ENCODE results near the gene ZMYM3. TPM values are rescaled to one million over a fixed set of nuclear protein-coding genes. Genes with fewer than 3 reads are reported as not detected.
A peak's percentile ranks its signal among the peaks of the same experiment; 100 is the strongest.
"Not testable (repeated sequence)": the region's sequence is repeated elsewhere in the genome, so short reads cannot be mapped to it uniquely, and the experiment has no call there.

The ZMYM3 gene
- total RNA-seq, 1 donor from 2014 or later = 32.1 TPM

DNA sequence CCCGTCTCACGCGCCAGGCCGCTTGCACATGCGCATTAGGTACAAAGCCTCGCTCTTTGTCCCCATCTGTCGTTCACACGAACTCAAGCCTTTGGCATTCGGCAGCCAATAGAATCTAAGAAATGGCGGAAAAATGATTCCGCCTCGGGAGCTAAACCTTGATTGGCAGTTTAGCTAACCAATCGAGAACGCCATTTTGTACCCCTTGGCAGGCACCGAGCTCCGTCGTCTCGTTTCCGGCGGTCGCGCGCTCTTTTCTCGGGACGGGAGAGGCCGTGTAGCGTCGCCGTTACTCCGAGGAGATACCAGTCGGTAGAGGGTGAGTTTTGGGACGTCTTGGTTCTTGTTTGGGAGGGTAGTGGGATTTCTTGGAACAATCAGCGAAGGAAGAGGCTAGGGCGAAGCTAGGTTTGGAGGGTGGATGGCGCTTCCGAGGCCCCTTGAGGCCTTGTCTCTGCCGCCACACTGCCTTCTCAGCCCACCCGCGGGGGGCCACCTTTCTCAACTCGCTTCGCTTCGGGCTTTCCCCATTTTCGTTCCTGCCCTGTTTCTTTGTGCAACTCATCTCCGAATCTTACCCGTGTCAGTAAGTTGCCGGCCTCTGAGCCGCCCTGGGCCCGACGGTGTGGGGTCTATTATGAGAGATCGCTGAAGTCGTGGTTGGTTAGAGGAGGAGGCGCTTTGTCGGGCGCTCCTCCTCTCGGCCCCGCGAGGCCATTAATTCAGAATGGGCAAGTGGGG lies 29.6 kb upstream of the ZMYM3 start, which contains the start of gene NONO:
Gene NONO (plus strand): TSS at position 233 of the 741 bp plus-strand sequence. CDS start 7,003 bp downstream, outside the sequence.
- Mint-ChIP-seq H3K36me3 (ENCODE audit: low read depth) (peaks cover under 1% of the 10 kb centered on the region), H3K9me3 (ENCODE audit: low read depth) (peaks cover 9% of the 10 kb centered on the region), H3K27ac (ENCODE audit: unreplicated experiment) (peak within 1 kb of the TSS; percentile 100), H3K27me3 (ENCODE audit: low read depth) (no peaks in the 10 kb centered on the region), H3K4me1 (ENCODE audit: low read depth) (peaks cover 27% of the 10 kb centered on the region), H3K4me3 (ENCODE audit: unreplicated experiment) (peak within 1 kb of the TSS; percentile 92)
- DNase-seq (ENCODE audit: low spot score) = no peak
- TF ChIP-seq, protein P1, sequence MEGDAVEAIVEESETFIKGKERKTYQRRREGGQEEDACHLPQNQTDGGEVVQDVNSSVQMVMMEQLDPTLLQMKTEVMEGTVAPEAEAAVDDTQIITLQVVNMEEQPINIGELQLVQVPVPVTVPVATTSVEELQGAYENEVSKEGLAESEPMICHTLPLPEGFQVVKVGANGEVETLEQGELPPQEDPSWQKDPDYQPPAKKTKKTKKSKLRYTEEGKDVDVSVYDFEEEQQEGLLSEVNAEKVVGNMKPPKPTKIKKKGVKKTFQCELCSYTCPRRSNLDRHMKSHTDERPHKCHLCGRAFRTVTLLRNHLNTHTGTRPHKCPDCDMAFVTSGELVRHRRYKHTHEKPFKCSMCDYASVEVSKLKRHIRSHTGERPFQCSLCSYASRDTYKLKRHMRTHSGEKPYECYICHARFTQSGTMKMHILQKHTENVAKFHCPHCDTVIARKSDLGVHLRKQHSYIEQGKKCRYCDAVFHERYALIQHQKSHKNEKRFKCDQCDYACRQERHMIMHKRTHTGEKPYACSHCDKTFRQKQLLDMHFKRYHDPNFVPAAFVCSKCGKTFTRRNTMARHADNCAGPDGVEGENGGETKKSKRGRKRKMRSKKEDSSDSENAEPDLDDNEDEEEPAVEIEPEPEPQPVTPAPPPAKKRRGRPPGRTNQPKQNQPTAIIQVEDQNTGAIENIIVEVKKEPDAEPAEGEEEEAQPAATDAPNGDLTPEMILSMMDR (IDR thresholded peaks at IDR 0.05) = peak; percentile 34

DNA sequence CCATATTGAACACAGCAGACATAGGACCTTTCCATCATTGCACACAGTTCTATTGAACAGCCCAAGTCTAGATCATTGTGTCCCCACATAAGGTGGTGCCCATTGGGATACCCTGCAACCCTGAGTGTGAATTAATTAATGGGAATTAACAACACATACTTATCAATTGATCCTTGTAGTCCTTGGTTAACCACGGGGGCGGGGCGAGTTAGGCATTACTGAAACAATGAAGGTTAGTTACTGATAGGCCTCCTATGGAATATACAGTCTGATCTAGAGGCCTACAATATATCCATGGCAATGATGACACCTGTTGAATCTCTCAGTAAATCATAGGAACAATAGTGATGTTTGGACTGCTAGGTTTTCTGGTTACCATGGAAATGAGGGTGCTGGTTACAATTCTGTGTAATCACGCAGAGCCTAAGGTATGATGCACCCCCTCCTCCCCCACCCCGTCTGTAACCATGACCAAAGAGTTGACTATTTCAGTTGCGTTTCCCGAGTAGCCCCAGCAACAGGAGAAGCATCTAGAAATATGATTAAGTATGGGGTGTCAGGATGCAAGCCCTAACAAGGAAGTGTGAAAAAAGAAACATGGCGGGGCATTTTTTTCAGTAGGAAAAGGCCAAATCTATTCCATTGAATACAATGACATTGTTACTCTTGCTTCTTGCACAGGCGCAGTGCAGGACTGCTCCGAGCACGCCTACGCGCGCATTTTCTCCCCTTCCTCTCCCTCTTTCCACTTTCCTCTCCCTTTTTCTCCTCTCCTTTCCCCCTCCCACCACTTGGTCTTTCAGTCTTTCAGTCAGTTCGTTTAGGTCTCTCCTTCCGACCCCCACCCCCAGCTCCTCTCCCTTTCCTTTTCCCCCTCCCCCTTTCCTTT lies 28.8 kb upstream of the ZMYM3 start:
- Mint-ChIP-seq H3K36me3 (ENCODE audit: low read depth) (no peaks in the 10 kb centered on the region), H3K4me3 (ENCODE audit: unreplicated experiment) (peak overlapping the region; percentile 92), H3K4me1 (ENCODE audit: low read depth) (peaks cover 23% of the 10 kb centered on the region), H3K9me3 (ENCODE audit: low read depth) (peaks cover 9% of the 10 kb centered on the region), H3K27me3 (ENCODE audit: low read depth) (no peaks in the 10 kb centered on the region), H3K27ac (ENCODE audit: unreplicated experiment) (peak overlapping the region; percentile 100)
- TF ChIP-seq, protein P1 (IDR thresholded peaks at IDR 0.05) = no peak
- no peak for DNase-seq (ENCODE audit: low spot score)

DNA sequence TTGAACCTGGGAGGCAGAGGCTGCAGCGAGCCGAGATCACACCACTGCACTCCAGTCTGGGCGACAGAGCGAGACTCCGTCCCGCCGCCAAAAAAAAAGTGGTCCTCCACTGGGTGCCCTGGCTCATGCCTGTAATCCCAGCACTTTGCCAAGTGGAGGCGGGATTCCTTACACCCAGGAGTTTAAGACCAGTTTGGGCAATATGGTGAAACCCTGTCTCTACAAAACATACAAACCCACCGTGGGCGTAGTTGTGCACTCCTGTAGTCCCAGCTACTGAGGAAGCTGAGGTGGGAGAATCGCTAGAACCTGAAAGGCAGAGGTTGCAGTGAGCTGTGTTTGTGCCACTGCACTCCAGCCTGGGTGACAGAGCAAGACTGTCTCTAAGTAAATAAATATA lies 27.4 kb upstream of the ZMYM3 start:
- H3K36me3 Mint-ChIP-seq (ENCODE audit: low read depth); H3K27me3 Mint-ChIP-seq (ENCODE audit: low read depth); H3K4me3 Mint-ChIP-seq (ENCODE audit: unreplicated experiment); H3K9me3 Mint-ChIP-seq (ENCODE audit: low read depth); H3K27ac Mint-ChIP-seq (ENCODE audit: unreplicated experiment); DNase-seq (ENCODE audit: low spot score): not testable (repeated sequence)
- peaks cover 16% of the 10 kb centered on the region for H3K4me1 Mint-ChIP-seq (ENCODE audit: low read depth)

DNA sequence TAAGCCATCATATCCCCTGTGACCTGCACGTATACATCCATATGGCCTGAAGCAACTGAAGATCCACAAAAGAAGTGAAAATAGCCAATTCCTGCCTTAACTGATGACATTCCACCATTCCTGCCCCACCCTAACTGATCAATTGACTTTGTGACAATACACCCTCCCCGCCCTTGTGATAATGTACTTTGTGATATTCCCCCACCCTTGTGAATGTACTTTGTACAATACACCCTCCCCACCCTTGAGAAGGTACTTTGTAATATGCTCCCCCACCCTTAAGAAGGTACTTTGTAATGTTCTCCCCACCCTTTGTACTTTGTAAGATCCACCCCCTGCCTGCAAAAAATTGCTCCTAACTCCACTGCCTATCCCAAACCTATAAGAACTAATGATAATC lies 18.4 kb upstream of the ZMYM3 start:
- H3K4me3 Mint-ChIP-seq (ENCODE audit: unreplicated experiment); H3K4me1 Mint-ChIP-seq (ENCODE audit: low read depth); H3K9me3 Mint-ChIP-seq (ENCODE audit: low read depth); H3K36me3 Mint-ChIP-seq (ENCODE audit: low read depth); H3K27me3 Mint-ChIP-seq (ENCODE audit: low read depth); H3K27ac Mint-ChIP-seq (ENCODE audit: unreplicated experiment); DNase-seq (ENCODE audit: low spot score): not testable (repeated sequence)

DNA sequence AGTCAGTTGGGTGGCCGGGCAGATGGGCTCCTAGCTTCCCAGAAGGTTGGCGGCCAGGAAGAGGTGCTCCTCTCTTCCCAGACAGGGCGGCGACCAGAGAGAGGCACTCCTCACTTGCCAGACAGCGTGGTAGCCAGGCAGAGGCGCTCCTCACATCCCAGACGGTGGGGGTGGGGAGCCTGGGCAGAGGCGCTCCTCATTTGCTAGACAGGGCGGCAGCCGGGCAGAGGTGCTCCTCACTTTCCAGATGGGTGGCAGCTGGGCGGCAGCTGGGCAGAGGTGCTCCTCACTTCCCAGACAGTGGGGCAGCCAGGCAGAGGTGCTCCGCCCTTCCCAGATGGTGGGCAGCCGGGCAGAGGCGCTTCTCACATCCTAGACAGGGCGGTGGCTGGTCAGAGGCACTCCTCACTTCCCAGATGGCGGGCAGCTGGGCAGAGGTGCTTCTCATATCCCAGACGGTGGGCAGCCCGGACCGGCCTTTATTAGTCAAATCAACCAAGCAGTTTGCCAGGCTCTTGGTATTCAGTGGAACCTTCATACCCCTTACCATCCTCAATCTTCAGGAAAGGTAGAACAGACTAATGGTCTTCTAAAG lies 16.0 kb upstream of the ZMYM3 start:
- Mint-ChIP-seq H3K4me1 (ENCODE audit: low read depth) (no peaks in the 10 kb centered on the region), H3K36me3 (ENCODE audit: low read depth) (no peaks in the 10 kb centered on the region), H3K4me3 (ENCODE audit: unreplicated experiment) (no peak overlapping the region), H3K9me3 (ENCODE audit: low read depth) (peaks cover 7% of the 10 kb centered on the region), H3K27ac (ENCODE audit: unreplicated experiment) (no peak overlapping the region), H3K27me3 (ENCODE audit: low read depth) (no peaks in the 10 kb centered on the region)
- DNase-seq (ENCODE audit: low spot score) = peak; percentile 91
- TF ChIP-seq, protein P1 (IDR thresholded peaks at IDR 0.05) = no peak

DNA sequence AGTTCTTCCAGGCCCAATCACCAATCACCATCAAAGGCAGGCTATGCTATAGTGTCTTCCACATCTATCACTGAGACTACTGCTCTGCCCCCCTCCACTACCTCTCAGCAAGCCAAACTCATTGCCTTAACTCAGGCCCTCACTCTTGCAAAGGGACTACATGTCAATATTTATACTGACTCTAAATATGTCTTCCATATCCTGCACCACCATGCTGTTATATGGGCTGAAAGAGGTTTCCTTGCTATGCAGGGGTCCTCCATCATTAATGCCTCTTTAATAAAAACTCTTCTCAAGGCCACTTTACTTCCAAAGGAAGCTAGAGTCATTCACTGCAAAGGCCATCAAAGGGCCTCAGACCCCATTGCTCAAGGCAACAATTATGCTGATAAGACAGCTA lies 14.7 kb upstream of the ZMYM3 start:
- not testable (repeated sequence) for H3K36me3 Mint-ChIP-seq (ENCODE audit: low read depth); H3K27ac Mint-ChIP-seq (ENCODE audit: unreplicated experiment); H3K4me3 Mint-ChIP-seq (ENCODE audit: unreplicated experiment); H3K4me1 Mint-ChIP-seq (ENCODE audit: low read depth); DNase-seq (ENCODE audit: low spot score); H3K27me3 Mint-ChIP-seq (ENCODE audit: low read depth); H3K9me3 Mint-ChIP-seq (ENCODE audit: low read depth)
